ENCODE data around the gene PROB1.

Gene PROB1

DNA sequence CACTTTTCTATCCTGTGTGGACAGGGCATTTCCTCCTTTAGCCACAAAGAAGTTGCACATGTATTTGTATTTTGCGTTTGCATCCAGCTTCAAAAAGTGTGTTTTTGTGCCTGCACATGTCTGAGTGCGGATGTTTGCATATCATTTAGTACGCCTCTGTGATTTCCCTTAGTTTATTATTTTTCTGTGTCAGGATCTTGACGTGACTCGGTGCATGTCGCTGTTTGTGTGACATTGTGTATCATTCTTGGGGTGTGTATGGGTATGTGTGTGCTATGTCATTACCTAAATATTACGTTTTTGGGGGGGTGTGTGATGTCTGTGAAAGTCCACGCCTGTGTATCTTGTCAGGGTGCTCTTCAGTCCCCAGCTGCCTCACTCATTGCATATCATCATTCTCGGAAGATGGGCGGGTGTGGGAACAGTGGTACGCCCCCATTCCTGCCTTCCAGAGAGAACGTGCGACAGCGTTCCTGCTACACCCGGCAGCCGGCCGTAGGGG, 53.7 kb downstream of the PROB1 start:
- DNase-seq (ENCODE audit: low spot score) = no peak

All from kidney tubule cell (primary cell).